ENCODE results near the gene RPL4. TPM values are rescaled to one million over a fixed set of nuclear protein-coding genes. Genes with fewer than 3 reads are reported as not detected.
"Not testable (repeated sequence)": the region's sequence is repeated elsewhere in the genome, so short reads cannot be mapped to it uniquely, and the experiment has no call there.

The RPL4 gene
- total RNA-seq, 2 experiments from 2014 or later, result 4,316 to 5,381 TPM

DNA sequence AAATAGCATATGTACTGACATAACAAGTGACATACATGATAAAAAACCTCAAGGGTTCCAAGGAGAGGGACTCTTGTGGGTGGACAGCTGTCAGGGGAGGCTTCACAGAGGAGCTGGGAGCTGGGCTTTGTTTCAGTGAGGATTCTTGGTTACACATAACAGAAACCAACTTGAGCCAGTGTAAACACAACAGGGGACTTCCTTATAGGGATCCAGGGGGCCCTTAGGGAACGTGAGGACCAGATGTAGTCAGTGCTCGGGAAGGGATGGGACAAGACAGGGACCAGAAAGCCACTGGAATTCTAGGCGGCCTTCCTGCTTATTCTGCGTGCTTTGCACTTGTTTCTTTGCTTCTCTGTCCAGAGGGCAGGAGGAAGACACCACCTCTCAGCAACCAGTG, 42.0 kb downstream of the RPL4 start:
- BruUV-seq (replicated peaks), result no TSS peak
- Histone ChIP-seq H2AFZ (ENCODE audit: low read length) (no peak overlapping the region), H3K9me3 (ENCODE audit: low read length) (no peaks in the 10 kb centered on the region), H3K79me2 (ENCODE audit: insufficient read depth, low read depth, low read length) (no peaks in the 10 kb centered on the region), H3K9me2 (ENCODE audit: insufficient read depth, low read length) (no peaks in the 10 kb centered on the region), H3K36me3 (ENCODE audit: insufficient read depth, low read length) (peaks cover 74% of the 10 kb centered on the region), H3K4me1 (ENCODE audit: insufficient read depth, low read length, poor library complexity, severe bottlenecking) (peaks cover 10% of the 10 kb centered on the region), H3K27ac (ENCODE audit: low read depth, low read length, poor library complexity, severe bottlenecking) (no peak overlapping the region), H3K4me2 (ENCODE audit: low read length) (no peak overlapping the region), H4K20me1 (ENCODE audit: insufficient read depth, low read length) (no peaks in the 10 kb centered on the region), H3K4me3 (ENCODE audit: low read depth, low read length, poor library complexity, severe bottlenecking) (no peak overlapping the region)
- intact Hi-C loops (cut with micrococcal nuclease; ENCODE audit: unreplicated experiment), result no loop called here
- ChIA-PET POLR2A (interaction anchor here (0.7 to 0.9 kb wide), 2 partner anchors 9 to 147 kb away, joined by 3 to 6 read pairs; no protein-coding TSS in a partner anchor), CTCF (ENCODE audit: unreplicated experiment) (no interaction called here)
- TF ChIP-seq, protein P1, sequence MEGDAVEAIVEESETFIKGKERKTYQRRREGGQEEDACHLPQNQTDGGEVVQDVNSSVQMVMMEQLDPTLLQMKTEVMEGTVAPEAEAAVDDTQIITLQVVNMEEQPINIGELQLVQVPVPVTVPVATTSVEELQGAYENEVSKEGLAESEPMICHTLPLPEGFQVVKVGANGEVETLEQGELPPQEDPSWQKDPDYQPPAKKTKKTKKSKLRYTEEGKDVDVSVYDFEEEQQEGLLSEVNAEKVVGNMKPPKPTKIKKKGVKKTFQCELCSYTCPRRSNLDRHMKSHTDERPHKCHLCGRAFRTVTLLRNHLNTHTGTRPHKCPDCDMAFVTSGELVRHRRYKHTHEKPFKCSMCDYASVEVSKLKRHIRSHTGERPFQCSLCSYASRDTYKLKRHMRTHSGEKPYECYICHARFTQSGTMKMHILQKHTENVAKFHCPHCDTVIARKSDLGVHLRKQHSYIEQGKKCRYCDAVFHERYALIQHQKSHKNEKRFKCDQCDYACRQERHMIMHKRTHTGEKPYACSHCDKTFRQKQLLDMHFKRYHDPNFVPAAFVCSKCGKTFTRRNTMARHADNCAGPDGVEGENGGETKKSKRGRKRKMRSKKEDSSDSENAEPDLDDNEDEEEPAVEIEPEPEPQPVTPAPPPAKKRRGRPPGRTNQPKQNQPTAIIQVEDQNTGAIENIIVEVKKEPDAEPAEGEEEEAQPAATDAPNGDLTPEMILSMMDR (conservative IDR thresholded peaks at IDR 0.05; ENCODE audit: low read length), result no peak
- TF ChIP-seq EZH2phosphoT487 (IDR thresholded peaks at IDR 0.05; ENCODE audit: borderline replicate concordance, low read depth, low read length), result no peak
- no peak for DNase-seq (ENCODE audit: low spot score)

DNA sequence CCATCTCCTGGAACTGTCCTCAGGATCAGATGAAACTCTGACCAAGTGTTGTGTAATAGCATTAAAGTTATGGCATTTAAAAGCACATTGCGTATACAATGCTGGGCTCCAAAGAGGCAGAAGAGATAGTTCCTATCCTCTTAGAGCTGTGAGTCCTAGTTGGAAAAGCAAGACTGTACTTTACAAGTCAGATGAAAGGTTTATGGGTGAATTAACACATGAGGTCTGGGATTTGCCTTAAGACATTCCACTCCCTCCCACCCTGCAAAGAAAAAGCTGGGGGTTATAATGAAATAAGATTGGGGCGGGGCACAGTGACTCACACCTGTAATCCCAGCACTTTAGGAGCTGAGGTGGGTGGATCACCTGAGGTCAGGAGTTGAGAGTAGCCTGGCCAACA, 42.7 kb downstream of the RPL4 start:
- Histone ChIP-seq H3K4me3 (ENCODE audit: low read depth, low read length, poor library complexity, severe bottlenecking) (no peak overlapping the region), H2AFZ (ENCODE audit: low read length) (no peak overlapping the region), H3K9me2 (ENCODE audit: insufficient read depth, low read length) (no peaks in the 10 kb centered on the region), H3K4me2 (ENCODE audit: low read length) (no peak overlapping the region), H3K27ac (ENCODE audit: low read depth, low read length, poor library complexity, severe bottlenecking) (no peak overlapping the region), H3K4me1 (ENCODE audit: insufficient read depth, low read length, poor library complexity, severe bottlenecking) (peaks cover 17% of the 10 kb centered on the region), H3K79me2 (ENCODE audit: insufficient read depth, low read depth, low read length) (no peaks in the 10 kb centered on the region; the same call in 1 of the 2 replicates), H3K9me3 (ENCODE audit: low read length) (no peaks in the 10 kb centered on the region), H3K36me3 (ENCODE audit: insufficient read depth, low read length) (peaks cover 68% of the 10 kb centered on the region), H4K20me1 (ENCODE audit: insufficient read depth, low read length) (no peaks in the 10 kb centered on the region)
- TF ChIP-seq, protein P1 (conservative IDR thresholded peaks at IDR 0.05; ENCODE audit: low read length), result no peak
- TF ChIP-seq EZH2phosphoT487 (IDR thresholded peaks at IDR 0.05; ENCODE audit: borderline replicate concordance, low read depth, low read length), result no peak
- ChIA-PET POLR2A (interaction anchor here (0.7 to 0.9 kb wide), 2 partner anchors 10 to 67 kb away, joined by 6 to 7 read pairs; no protein-coding TSS in a partner anchor), CTCF (ENCODE audit: unreplicated experiment) (no interaction called here)
- BruUV-seq (replicated peaks), result no TSS peak
- intact Hi-C loops (cut with micrococcal nuclease; ENCODE audit: unreplicated experiment), result no loop called here
- DNase-seq (ENCODE audit: low spot score), result no peak

DNA sequence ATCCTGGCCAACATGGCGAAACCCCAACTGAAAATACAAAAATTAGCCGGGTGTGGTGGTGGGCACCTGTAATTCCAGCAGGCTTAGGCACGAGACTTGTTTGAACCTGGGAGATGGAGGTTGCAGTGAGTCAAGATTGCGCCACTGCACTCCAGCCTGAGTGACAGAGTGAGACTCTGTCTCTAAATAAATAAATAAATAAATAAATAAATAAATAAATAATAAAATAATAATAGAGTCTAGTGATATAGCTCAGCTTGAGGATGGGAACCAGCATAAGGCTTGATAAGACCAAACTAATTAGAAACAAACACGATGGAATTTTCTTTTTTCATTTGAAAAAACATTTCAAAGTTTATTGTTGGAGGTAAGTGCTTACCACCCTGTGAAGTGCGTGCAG, 43.4 kb downstream of the RPL4 start:
- Histone ChIP-seq H3K36me3 (ENCODE audit: insufficient read depth, low read length) (peaks cover 62% of the 10 kb centered on the region), H3K4me1 (ENCODE audit: insufficient read depth, low read length, poor library complexity, severe bottlenecking) (peaks cover 24% of the 10 kb centered on the region)
- POLR2A ChIA-PET; H3K9me3 ChIP-seq (ENCODE audit: low read length); DNase-seq (ENCODE audit: low spot score); intact Hi-C loops (cut with micrococcal nuclease; ENCODE audit: unreplicated experiment); H3K4me3 ChIP-seq (ENCODE audit: low read depth, low read length, poor library complexity, severe bottlenecking); H3K79me2 ChIP-seq (ENCODE audit: insufficient read depth, low read depth, low read length); CTCF ChIA-PET (ENCODE audit: unreplicated experiment); H3K9me2 ChIP-seq (ENCODE audit: insufficient read depth, low read length); BruUV-seq (replicated peaks); H3K27ac ChIP-seq (ENCODE audit: low read depth, low read length, poor library complexity, severe bottlenecking); H3K4me2 ChIP-seq (ENCODE audit: low read length); H4K20me1 ChIP-seq (ENCODE audit: insufficient read depth, low read length); H2AFZ ChIP-seq (ENCODE audit: low read length): not testable (repeated sequence)
